ENCODE measurements around the gene ZNF213. TPM values are rescaled to one million over a fixed set of nuclear protein-coding genes. Genes with fewer than 3 reads are reported as not detected.
A peak's percentile ranks its signal among the peaks of the same experiment; 100 is the strongest.

Gene ZNF213
- total and polyA plus RNA-seq, 2 experiments from 2014 or later, result 2.9 to 10.4 TPM

DNA sequence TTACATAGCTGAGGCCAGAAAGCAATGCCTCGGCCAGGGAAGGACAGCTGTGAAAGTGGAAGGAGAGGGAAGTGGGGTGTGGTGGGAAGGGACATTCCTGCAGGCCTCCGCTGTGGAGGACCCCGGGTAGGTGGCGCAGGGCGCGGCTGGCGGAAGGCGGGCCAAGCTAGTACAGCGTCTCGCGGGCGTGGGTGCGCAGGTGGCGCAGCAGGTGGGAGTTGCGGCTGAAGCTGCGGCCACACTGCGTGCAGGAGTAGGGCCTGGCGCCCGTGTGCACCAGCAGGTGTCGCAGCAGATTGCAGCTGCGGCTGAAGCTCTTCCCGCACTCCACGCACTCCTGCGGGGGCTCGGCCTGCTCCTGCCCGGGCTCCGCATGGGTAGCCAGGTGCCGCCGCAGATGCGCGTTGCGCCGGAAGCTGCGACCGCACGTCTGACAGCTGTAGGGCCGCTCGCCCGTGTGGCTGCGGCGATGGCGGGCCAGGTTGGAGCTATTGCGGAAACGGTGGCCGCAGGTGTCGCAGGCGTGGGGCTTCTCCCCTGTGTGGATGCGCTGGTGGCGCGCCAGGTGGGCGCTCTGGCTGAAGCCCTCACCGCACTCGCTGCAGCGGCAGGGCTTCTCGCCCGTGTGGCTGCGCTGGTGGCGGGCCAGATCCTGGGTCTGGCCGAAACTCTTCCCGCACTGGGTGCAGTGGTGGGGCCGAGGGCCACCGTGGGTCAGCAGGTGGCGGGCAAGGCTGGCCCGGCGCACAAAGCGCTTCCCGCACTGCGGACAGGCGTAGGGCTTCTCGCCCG lies 45.7 kb upstream of the ZNF213 start:
- H3K4me1 ChIP-seq (ENCODE audit: insufficient read depth), result peaks cover 20% of the 10 kb centered on the region
- H3K27ac ChIP-seq (ENCODE audit: low read depth), result peak overlapping the region; percentile 84; the same call in 1 of the 2 replicates
- H3K36me3 ChIP-seq (ENCODE audit: insufficient read depth), result peaks cover 39% of the 10 kb centered on the region
- H3K4me1 Mint-ChIP-seq, result peaks cover 29% of the 10 kb centered on the region
- peaks cover 24% of the 10 kb centered on the region for H3K27me3 Mint-ChIP-seq (ENCODE audit: insufficient read depth, low read depth, poor library complexity)
- H3K9me2 ChIP-seq (ENCODE audit: insufficient read depth), result no peaks in the 10 kb centered on the region
- ATAC-seq (no peak), DNase-seq (ENCODE audit: low spot score) (no peak)
- peaks cover 58% of the 10 kb centered on the region for H3F3A ChIP-seq (replicated peaks; ENCODE audit: low read depth)
- no peak overlapping the region for H3K4me2 ChIP-seq
- H3K27me3 ChIP-seq (ENCODE audit: insufficient read depth), result no peaks in the 10 kb centered on the region
- TF ChIP-seq, protein P1, sequence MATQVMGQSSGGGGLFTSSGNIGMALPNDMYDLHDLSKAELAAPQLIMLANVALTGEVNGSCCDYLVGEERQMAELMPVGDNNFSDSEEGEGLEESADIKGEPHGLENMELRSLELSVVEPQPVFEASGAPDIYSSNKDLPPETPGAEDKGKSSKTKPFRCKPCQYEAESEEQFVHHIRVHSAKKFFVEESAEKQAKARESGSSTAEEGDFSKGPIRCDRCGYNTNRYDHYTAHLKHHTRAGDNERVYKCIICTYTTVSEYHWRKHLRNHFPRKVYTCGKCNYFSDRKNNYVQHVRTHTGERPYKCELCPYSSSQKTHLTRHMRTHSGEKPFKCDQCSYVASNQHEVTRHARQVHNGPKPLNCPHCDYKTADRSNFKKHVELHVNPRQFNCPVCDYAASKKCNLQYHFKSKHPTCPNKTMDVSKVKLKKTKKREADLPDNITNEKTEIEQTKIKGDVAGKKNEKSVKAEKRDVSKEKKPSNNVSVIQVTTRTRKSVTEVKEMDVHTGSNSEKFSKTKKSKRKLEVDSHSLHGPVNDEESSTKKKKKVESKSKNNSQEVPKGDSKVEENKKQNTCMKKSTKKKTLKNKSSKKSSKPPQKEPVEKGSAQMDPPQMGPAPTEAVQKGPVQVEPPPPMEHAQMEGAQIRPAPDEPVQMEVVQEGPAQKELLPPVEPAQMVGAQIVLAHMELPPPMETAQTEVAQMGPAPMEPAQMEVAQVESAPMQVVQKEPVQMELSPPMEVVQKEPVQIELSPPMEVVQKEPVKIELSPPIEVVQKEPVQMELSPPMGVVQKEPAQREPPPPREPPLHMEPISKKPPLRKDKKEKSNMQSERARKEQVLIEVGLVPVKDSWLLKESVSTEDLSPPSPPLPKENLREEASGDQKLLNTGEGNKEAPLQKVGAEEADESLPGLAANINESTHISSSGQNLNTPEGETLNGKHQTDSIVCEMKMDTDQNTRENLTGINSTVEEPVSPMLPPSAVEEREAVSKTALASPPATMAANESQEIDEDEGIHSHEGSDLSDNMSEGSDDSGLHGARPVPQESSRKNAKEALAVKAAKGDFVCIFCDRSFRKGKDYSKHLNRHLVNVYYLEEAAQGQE (IDR thresholded peaks at IDR 0.05; ENCODE audit: unreplicated experiment), result no peak
- no peak for TF ChIP-seq ZNF331 (CRISPR knock-in tag; IDR thresholded peaks at IDR 0.05; ENCODE audit: low read depth)
- TF ChIP-seq, protein P2, sequence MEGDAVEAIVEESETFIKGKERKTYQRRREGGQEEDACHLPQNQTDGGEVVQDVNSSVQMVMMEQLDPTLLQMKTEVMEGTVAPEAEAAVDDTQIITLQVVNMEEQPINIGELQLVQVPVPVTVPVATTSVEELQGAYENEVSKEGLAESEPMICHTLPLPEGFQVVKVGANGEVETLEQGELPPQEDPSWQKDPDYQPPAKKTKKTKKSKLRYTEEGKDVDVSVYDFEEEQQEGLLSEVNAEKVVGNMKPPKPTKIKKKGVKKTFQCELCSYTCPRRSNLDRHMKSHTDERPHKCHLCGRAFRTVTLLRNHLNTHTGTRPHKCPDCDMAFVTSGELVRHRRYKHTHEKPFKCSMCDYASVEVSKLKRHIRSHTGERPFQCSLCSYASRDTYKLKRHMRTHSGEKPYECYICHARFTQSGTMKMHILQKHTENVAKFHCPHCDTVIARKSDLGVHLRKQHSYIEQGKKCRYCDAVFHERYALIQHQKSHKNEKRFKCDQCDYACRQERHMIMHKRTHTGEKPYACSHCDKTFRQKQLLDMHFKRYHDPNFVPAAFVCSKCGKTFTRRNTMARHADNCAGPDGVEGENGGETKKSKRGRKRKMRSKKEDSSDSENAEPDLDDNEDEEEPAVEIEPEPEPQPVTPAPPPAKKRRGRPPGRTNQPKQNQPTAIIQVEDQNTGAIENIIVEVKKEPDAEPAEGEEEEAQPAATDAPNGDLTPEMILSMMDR (conservative IDR thresholded peaks at IDR 0.05; ENCODE audit: low read depth in 2 of 2), result 0 out of 4 replicates have a peak, but pooled peaks of 1 of the 2 experiments have one; percentile 7
- H3K4me3 Mint-ChIP-seq, result no peak overlapping the region; the same call in 2 of the 3 replicates
- H4K20me1 ChIP-seq (replicated peaks; ENCODE audit: insufficient read depth), result peaks cover 45% of the 10 kb centered on the region
- no peak overlapping the region for H3K4me3 ChIP-seq
- no peaks in the 10 kb centered on the region for H3K9me3 Mint-ChIP-seq
- H3K27ac Mint-ChIP-seq, result no peak overlapping the region
- H2AFZ ChIP-seq, result no peak overlapping the region
- H3K79me2 ChIP-seq (replicated peaks; ENCODE audit: insufficient read depth), result peaks cover 28% of the 10 kb centered on the region
- H3K36me3 Mint-ChIP-seq (ENCODE audit: low read depth), result peaks cover 84% of the 10 kb centered on the region

DNA sequence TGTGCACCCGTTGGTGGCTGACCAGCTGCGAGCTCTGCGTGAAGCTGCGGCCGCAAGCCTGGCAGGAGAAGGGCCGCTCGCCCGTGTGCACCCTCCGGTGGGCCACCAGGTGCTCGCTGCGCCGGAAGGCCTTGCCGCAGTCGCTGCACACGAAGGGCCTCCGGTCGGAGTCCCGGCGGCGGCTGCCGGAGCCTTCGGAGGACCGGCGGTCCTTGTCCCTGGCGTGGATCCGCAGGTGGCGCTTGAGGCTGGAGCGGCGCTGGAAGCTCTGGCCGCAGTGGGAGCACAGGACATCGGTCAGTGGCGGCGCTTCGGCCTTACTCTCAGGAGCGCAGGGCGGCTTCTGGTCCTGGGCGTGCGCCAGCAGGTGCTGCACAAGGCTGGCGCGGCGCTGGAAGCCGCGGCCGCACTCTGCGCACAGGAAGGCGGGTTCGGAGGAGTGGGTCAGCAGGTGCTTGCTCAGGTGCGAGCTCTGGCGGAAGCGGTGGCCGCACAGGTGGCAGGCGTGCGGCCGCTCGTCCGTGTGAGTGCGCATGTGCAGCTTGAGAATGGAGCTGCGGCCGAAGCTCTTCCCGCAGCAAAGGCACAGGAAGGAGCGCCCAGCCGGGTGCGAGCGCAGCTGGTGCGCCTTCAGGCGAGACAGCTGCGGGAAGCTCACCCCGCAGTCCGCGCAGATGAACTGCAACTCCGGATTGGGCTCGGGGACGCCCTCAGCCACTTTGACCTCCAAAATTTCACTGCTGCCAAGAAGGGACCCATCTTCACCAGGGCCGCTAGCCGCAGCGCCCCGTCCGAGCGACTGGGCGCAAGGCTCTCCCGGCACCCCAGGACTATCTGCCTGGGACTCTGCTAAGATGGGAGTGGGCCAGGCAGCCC lies 44.9 kb upstream of the ZNF213 start:
- no peaks in the 10 kb centered on the region for H3K9me2 ChIP-seq (ENCODE audit: insufficient read depth)
- peaks cover 60% of the 10 kb centered on the region for H3F3A ChIP-seq (replicated peaks; ENCODE audit: low read depth)
- Mint-ChIP-seq H3K27me3 (ENCODE audit: insufficient read depth, low read depth, poor library complexity) (peaks cover 31% of the 10 kb centered on the region), H3K4me1 (peaks cover 35% of the 10 kb centered on the region), H3K4me3 (no peak overlapping the region), H3K27ac (no peak overlapping the region), H3K36me3 (ENCODE audit: low read depth) (peaks cover 89% of the 10 kb centered on the region), H3K9me3 (no peaks in the 10 kb centered on the region)
- peaks cover 36% of the 10 kb centered on the region for H3K79me2 ChIP-seq (replicated peaks; ENCODE audit: insufficient read depth)
- H3K4me3 ChIP-seq, result no peak overlapping the region
- ATAC-seq (no peak), DNase-seq (ENCODE audit: low spot score) (no peak)
- H2AFZ ChIP-seq, result no peak overlapping the region
- H3K36me3 ChIP-seq (ENCODE audit: insufficient read depth), result peaks cover 42% of the 10 kb centered on the region
- H3K4me2 ChIP-seq, result no peak overlapping the region
- H3K27me3 ChIP-seq (ENCODE audit: insufficient read depth), result no peaks in the 10 kb centered on the region
- H3K27ac ChIP-seq (ENCODE audit: low read depth), result no peak overlapping the region
- H4K20me1 ChIP-seq (replicated peaks; ENCODE audit: insufficient read depth), result peaks cover 46% of the 10 kb centered on the region
- H3K4me1 ChIP-seq (ENCODE audit: insufficient read depth), result peaks cover 24% of the 10 kb centered on the region
- TF ChIP-seq, protein P3, sequence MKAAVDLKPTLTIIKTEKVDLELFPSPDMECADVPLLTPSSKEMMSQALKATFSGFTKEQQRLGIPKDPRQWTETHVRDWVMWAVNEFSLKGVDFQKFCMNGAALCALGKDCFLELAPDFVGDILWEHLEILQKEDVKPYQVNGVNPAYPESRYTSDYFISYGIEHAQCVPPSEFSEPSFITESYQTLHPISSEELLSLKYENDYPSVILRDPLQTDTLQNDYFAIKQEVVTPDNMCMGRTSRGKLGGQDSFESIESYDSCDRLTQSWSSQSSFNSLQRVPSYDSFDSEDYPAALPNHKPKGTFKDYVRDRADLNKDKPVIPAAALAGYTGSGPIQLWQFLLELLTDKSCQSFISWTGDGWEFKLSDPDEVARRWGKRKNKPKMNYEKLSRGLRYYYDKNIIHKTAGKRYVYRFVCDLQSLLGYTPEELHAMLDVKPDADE (IDR thresholded peaks at IDR 0.05), result no peak
- TF ChIP-seq ZNF114 (CRISPR knock-in tag; IDR thresholded peaks at IDR 0.05) (no peak), EZH2phosphoT487 (IDR thresholded peaks at IDR 0.05; ENCODE audit: unreplicated experiment) (no peak), CREB1 (CRISPR knock-in tag; IDR thresholded peaks at IDR 0.05; ENCODE audit: low read depth) (no peak)
- TF ChIP-seq, protein P1 (IDR thresholded peaks at IDR 0.05; ENCODE audit: unreplicated experiment), result no peak
